IPS-18a (cell line): Measurements from ENCODE around the gene DAP.

Experiments
- H3K27ac ChIP-seq: one replicate; pipeline ENCODE4 v1.5.1; 2013; ENCODE audit warnings: low read length
- H3K27me3 ChIP-seq: one replicate; pipeline ENCODE4 v1.6.1; 2013; ENCODE audit warnings: mild to moderate bottlenecking, low read length; ENCODE audit not compliant: control insufficient read depth, insufficient read depth
- H3K36me3 ChIP-seq: one replicate; pipeline ENCODE4 v1.6.1; 2013; ENCODE audit warnings: low read depth, low read length; ENCODE audit not compliant: control insufficient read depth
- H3K4me1 ChIP-seq: one replicate; pipeline ENCODE4 v1.6.1; 2013; ENCODE audit warnings: low read depth, low read length; ENCODE audit not compliant: control insufficient read depth
- H3K4me3 ChIP-seq: one replicate; pipeline ENCODE4 v1.5.1; 2013; ENCODE audit warnings: low read length
- H3K9ac ChIP-seq: one replicate; pipeline ENCODE4 v1.6.1; 2013; ENCODE audit warnings: mild to moderate bottlenecking, low read length, moderate library complexity
- H3K9me3 ChIP-seq: one replicate; pipeline ENCODE4 v1.6.1; 2013; ENCODE audit warnings: low read depth, low read length; ENCODE audit not compliant: control insufficient read depth

The DAP gene

DNA sequence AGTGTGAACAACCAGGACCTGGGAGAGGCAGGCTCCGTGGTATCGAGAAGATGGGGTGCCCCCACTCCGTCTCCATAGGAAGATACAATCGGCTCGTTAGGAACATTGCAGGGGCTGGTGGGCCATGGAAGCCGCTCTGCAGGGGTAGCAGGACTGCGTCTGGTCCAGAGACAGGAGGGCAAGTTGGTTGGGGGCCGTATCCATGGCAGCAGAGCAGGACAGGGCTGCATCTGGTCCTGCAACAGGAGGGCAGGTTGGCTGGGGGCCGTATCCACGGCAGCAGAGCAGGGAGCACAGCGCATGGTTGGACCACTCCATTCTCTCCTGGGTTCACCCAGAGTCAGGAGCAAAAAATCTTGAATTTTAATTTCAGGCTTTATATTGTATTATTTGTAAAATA, 99.0 kb downstream of the DAP start:
- Histone ChIP-seq H3K9ac (no peak overlapping the region), H3K4me3 (no peak overlapping the region), H3K9me3 (no peaks in the 10 kb centered on the region), H3K4me1 (peaks cover 7% of the 10 kb centered on the region), H3K27ac (no peak overlapping the region), H3K36me3 (no peaks in the 10 kb centered on the region), H3K27me3 (no peaks in the 10 kb centered on the region)

DNA sequence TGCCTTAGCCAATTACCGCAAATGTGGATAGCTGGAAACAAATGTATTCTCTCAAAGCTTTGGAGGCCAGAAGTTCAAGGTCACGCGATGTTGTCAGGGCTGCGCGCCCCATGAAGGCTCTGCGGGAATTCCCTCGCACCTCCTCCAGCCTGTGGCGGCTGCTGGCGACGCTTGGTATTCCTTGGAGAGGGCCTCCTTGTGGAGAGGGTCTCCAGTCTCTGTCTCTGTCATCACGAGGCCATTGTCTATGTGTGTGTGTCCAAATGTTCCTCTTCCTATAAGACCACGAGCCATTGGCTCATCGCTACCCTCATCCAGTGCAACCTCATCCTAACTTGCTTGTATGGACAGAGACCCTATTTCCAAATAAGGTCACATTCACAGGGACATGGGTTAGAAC, 99.6 kb downstream of the DAP start:
- H3K27me3 ChIP-seq, result no peaks in the 10 kb centered on the region
- no peaks in the 10 kb centered on the region for H3K9me3 ChIP-seq
- peaks cover 8% of the 10 kb centered on the region for H3K4me1 ChIP-seq
- no peak overlapping the region for H3K27ac ChIP-seq
- H3K9ac ChIP-seq, result no peak overlapping the region
- no peaks in the 10 kb centered on the region for H3K36me3 ChIP-seq
- no peak overlapping the region for H3K4me3 ChIP-seq

DNA sequence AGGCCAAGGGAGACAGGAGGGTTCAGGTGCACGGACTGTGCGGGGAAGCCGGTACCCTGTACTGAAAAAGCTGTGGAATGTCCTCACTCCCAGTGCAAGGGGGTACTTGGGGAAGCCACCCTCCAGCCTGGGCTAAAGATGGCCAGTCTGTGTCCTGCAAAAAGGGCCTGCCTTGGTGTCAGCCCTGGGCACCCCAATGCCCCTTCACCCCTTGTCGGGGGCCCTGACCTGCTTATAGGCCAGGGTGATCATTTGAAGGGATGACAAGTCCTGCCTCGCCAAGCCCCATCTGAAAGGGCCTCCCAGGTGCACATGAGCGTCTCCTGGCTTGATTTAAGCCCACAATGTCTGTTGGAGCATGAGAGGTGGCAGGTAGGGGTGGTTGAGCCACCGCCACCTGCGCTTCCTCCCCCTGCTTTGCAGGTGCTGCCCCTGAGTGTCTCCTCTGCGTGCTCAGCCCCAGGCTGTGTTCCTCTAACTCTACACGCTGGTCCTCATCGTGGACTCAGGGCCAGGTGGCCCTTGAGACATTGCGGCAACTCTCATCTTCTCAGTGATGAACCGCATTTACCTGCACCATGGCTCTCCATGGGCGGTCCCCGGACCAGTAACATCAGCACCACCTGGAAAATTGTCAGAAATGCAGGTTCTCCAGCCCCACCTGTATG, 100.2 kb downstream of the DAP start:
- H3K4me1 ChIP-seq, result peaks cover 13% of the 10 kb centered on the region
- H3K36me3 ChIP-seq, result no peaks in the 10 kb centered on the region
- no peaks in the 10 kb centered on the region for H3K27me3 ChIP-seq
- H3K4me3 ChIP-seq, result no peak overlapping the region
- H3K9me3 ChIP-seq, result no peaks in the 10 kb centered on the region
- no peak overlapping the region for H3K27ac ChIP-seq
- H3K9ac ChIP-seq, result no peak overlapping the region

DNA sequence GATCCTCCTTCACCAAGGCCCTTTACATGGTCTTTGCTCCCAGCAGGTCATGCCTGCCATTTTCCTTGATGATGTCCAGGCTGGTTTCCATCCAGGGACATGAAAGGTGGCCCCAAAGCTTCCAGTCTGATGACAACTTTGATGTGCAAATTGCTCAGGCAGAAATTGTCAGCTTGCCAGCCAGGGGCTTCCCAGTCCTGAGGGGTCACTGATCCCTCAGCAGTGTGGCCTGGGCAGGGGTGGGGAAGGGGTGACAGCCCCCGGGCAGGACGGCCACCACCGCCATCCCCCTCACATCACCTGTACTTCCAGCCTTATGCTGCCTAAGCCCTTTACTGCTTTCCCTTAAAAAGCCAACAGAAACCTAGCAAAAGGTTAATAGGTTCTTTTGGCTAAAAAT, 100.9 kb downstream of the DAP start:
- H3K4me3 ChIP-seq, result no peak overlapping the region
- no peaks in the 10 kb centered on the region for H3K9me3 ChIP-seq
- no peaks in the 10 kb centered on the region for H3K36me3 ChIP-seq
- H3K4me1 ChIP-seq, result peaks cover 17% of the 10 kb centered on the region
- H3K9ac ChIP-seq, result no peak overlapping the region
- no peak overlapping the region for H3K27ac ChIP-seq
- H3K27me3 ChIP-seq, result no peaks in the 10 kb centered on the region

DNA sequence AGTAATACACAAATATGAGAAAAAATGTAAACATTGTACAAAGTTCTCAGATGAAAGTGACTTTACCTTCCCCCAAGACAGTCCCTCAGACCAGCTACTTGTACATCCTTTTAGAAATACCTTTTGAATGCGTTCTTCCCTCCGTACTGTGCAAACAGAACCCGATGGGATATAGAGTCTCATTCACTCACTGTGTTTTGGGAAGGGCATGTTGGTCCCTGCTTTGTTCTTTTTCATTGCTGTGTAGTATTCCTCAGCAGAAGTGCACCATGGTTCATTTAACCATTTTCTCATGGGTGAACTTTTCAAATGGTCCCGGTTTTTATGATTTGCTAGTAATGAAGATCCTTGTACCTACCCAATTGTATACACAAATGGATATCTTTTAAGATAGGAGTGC, 102.8 kb downstream of the DAP start:
- Histone ChIP-seq H3K27ac (no peak overlapping the region), H3K27me3 (no peaks in the 10 kb centered on the region), H3K4me1 (peaks cover 13% of the 10 kb centered on the region), H3K4me3 (no peak overlapping the region), H3K9ac (no peak overlapping the region), H3K9me3 (no peaks in the 10 kb centered on the region), H3K36me3 (no peaks in the 10 kb centered on the region)

DNA sequence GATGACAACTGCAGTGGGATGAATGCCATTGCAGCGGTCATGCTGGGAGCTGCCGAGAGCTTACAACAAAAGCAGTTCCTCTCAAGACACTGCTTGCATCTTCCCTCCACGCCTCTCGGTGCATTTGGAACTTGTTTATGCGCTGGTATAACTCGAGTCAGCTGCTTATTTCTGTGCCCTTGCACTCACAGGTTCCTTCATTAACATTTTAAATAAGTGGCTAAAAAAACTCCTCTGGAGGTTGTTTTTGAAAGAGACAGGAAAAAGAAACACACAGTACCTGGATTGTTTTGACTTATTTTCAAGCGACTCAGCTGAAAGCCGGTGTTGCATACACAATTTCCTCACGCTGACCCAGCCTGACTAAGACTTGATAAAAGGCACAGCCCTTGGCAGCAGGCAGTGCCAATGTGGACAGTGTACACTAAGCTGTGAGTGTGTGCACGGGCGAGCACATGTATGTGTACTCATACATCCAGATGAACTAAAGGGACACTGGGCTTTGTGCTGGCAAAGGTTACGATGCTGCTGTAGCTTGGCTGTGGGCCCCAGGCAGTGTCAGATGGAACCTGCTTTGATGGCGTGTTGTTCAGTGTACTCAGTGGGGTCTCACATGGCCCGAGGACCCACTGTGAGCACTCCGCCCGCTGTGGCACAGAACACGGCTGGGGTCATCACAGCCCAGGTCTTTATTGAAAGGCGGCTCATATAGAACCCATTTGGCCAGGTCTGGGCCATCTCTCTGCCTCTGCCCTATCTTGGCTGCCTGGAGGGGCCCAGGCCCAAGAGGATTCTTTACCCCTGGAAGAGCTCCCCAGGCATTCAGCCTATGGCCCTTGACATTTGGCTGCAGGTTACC, 104.8 kb downstream of the DAP start:
- H3K4me1 ChIP-seq, result peaks cover 10% of the 10 kb centered on the region
- H3K9me3 ChIP-seq, result no peaks in the 10 kb centered on the region
- no peak overlapping the region for H3K9ac ChIP-seq
- H3K36me3 ChIP-seq, result no peaks in the 10 kb centered on the region
- no peak overlapping the region for H3K4me3 ChIP-seq
- no peak overlapping the region for H3K27ac ChIP-seq
- H3K27me3 ChIP-seq, result no peaks in the 10 kb centered on the region

DNA sequence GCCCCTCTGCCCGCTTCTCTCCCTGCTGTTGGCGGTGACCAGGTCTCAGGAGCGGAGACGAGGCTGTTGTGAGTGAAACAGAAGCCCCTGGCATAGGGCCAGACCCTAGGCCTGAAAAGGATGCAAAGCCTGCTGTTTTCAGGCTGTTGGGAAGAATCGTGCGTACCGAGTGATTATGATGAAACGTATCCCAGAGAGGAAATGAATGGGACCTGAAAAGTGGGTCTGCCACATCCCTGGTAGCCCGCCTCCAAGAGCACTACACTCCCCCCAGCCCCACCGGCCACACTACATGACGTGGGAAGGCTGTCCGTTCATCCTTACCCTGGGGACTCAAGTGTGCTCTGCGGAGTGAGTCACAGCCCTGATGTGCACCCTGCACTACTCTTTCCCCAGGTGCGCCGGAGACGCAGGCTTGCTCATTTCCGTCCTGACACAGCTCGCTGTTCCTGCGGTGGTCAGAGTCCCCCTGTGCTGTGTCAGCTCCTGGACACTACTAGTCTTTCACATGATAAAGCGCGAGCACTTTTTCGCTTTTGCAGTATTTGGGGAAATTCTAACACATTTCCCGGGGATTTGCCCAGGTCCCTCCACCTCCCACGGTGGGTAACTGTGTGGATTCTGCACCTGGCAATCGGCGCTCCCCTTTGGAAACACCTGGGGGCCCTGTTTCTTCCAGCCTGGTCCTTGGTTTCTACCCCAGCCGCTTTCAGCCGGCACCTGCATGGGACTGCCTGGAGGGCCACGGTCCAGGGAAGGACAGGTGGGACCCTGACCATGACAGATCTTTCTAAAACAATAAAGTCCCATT, 105.7 kb downstream of the DAP start:
- no peak overlapping the region for H3K9ac ChIP-seq
- no peaks in the 10 kb centered on the region for H3K27me3 ChIP-seq
- no peaks in the 10 kb centered on the region for H3K9me3 ChIP-seq
- H3K27ac ChIP-seq, result no peak overlapping the region
- H3K4me3 ChIP-seq, result no peak overlapping the region
- peaks cover 10% of the 10 kb centered on the region for H3K4me1 ChIP-seq
- H3K36me3 ChIP-seq, result no peaks in the 10 kb centered on the region

DNA sequence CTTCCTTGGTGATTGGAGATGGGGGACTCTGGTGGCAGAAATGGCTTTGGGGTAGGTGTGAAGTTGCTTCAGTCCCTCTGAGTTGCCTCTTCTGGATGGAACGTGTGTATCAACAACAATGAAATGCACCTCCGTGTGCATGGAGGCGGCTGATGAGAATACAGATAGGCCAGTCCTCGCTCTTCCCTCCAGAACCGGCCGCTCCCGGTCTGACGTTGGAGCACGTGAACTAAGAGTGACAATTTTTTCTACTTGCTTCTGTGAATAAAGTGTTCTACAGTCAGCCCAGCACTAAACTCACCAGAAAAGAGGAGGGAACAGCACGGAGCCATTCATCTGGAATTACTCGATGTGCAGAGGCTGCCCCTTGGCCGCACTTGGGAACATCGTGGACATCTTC, 106.5 kb downstream of the DAP start:
- no peaks in the 10 kb centered on the region for H3K27me3 ChIP-seq

DNA sequence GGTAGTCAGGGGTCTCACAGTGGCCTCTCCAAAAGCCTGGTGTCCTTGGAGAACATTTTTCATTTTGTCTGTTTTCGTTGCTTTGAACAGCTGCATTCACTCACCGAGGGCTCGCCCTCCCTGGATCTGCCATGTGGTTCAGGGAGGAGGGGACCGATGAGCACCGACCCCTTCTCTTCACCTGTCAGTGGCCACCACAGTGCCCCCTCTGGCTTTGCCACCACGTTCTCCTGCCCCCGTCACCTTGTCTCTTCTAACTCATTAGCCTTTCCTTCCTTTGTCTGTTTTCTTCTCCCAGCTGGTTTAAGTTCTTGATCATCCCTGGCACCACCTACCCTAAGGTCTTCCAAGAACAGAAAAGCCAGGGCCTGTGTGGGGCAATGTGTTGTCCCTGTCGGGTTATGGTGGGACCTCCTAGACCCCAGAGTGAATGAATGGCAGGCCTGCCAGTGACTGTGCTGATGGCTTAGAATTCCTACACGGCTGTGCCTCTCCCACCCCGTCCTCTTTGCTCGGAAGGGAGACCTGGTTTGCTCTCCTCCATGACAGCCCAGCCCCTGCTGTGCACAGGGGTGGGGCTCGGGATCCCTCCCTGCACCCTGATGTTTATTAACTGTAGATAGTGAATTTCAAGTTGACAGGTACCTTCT, 107.2 kb downstream of the DAP start:
- Histone ChIP-seq H3K9me3 (no peaks in the 10 kb centered on the region), H3K36me3 (no peaks in the 10 kb centered on the region), H3K9ac (no peak overlapping the region), H3K4me3 (no peak overlapping the region), H3K27ac (no peak overlapping the region), H3K27me3 (no peaks in the 10 kb centered on the region), H3K4me1 (peaks cover 10% of the 10 kb centered on the region)

More for the DNA sequence above, 106.5 kb downstream of the DAP start:
- no peaks in the 10 kb centered on the region for H3K36me3 ChIP-seq
- H3K9me3 ChIP-seq, result no peaks in the 10 kb centered on the region
- no peak overlapping the region for H3K9ac ChIP-seq
- no peak overlapping the region for H3K4me3 ChIP-seq
- H3K27ac ChIP-seq, result no peak overlapping the region
- H3K4me1 ChIP-seq, result peaks cover 10% of the 10 kb centered on the region

DNA sequence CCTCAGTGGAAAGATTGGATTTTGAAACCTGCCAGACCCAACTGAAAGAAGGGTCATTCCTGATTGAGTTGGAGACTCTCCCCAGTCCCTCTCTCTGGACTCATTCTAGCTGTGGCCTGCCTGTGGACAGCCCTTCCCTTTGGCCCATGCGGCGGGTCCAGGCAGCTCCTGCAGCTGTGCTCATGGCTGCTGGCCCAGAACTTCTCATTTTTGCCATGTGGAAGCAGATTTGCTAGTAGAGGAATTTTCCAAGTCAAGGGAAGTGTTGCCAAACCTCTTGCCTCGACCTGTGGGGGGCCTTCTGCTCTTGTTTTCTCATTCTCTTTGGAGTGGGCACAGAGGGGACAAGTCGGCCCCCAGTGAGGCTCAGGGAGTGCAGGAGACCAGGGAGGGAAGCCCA, 108.0 kb downstream of the DAP start:
- no peak overlapping the region for H3K9ac ChIP-seq
- H3K9me3 ChIP-seq, result no peaks in the 10 kb centered on the region
- H3K4me3 ChIP-seq, result no peak overlapping the region
- H3K27ac ChIP-seq, result no peak overlapping the region
- no peaks in the 10 kb centered on the region for H3K36me3 ChIP-seq
- peaks cover 10% of the 10 kb centered on the region for H3K4me1 ChIP-seq
- no peaks in the 10 kb centered on the region for H3K27me3 ChIP-seq

DNA sequence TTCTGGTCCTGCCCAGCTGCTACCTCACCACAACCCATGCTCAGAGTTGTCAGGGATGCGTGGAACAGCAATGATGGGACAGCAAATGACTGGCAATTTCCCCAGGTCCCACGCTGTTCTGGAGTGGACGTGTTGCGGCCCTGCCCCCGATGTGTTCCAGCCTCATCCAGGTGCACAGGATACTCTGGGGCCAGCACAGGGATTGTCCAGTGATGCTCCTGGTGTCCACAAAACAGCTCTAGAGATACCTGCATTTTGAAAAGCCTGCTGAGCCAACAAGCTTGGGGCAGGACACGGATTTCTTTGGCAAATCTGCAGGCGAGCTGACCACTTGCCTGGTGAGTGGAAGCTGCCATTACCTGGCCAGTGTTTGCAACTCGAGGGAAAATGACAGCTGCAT, 108.4 kb downstream of the DAP start:
- Histone ChIP-seq H3K9ac (no peak overlapping the region), H3K36me3 (no peaks in the 10 kb centered on the region), H3K4me3 (no peak overlapping the region), H3K9me3 (no peaks in the 10 kb centered on the region), H3K4me1 (peaks cover 10% of the 10 kb centered on the region), H3K27ac (no peak overlapping the region), H3K27me3 (no peaks in the 10 kb centered on the region)
